Globus pallidus (tissue), 1 donor: ENCODE measurements around the gene SLC35E4.
"Not testable (repeated sequence)": the region's sequence is repeated elsewhere in the genome, so short reads cannot be mapped to it uniquely, and the experiment has no call there.

Source experiments
- DNase-seq: peaks from one replicate; pipeline ENCODE4 v3.0.0-alpha.2; 2015; ENCODE audit warnings: low spot score

Gene SLC35E4

DNA sequence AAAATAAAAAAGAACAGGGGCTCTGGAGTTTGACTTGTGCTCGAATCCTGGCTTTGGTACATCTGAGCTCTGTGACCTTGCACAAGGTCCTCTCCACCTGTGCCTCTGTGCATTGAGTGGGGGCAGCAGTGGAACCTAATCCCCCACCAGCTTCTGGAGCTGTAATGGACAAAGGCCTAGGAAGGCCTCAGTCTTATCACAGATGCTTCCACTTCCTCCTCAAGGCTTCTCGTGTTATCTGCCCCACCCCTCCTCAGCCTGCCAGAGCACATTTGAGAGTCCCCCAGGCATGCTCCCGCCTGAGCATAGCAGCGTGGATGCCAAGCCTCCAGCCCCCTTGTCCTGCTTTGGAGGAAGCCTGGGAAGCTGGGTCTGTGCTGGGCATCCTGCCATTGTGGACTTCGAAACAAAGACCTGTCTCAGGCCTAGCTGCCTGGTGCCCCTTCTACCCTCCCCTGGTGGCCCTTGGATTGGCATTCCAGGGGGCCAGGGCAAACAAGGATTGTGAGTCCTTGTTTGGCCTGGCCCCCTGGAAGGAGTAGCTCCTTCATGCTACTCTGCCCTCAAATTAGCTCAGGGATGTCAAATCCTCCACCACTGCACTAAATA is 15.0 kb downstream of the SLC35E4 start:
- DNase-seq: peak; percentile 88

DNA sequence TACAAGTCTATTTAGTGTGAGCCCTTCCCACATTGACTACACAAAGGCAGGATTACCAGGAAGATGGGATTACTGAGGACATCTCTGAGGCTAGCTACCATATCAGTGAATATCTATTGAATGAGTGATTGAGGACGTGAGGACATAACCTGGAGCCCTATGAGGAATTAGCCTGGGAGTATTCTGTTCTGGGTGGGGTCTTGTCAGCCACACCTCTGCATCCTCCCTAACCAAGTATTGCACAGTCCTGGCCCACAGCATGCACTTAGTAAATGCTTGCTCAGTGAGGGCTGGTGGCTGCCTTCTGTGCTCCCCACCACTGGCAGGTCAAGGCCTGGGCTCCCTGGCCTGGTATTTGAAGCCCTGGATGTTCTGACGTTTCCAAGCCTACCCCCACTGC is 17.3 kb downstream of the SLC35E4 start:
- DNase-seq: no peak

- no peak for DNase-seq
Observed at GRCh38 chr22:30654361-30654760, 18.8 kb downstream of the SLC35E4 start.

DNA sequence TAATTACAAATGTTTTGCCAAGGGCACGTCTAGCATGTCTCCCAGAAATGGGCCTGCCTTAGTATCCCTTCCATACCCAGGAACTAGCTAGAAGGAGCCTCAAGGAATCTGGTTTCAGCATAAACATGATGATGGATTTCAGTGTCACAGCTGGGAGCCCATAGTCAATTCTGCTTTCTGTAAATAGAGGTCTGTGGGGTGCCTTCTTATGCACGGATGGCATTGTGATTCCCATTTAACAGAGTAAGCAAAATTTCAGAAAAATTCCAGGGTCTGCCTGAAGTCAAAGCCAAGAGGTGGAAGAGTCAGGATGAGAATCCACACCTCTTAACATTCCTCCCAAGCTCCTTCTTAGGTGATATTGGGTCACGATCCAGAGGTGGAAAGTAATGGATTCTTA is 20.0 kb downstream of the SLC35E4 start:
- DNase-seq: no peak

- DNase-seq: no peak
Observed at GRCh38 chr22:30662040-30662439, 26.5 kb downstream of the SLC35E4 start.

- DNase-seq: no peak
Observed at GRCh38 chr22:30664798-30665197, 29.2 kb downstream of the SLC35E4 start.

DNA sequence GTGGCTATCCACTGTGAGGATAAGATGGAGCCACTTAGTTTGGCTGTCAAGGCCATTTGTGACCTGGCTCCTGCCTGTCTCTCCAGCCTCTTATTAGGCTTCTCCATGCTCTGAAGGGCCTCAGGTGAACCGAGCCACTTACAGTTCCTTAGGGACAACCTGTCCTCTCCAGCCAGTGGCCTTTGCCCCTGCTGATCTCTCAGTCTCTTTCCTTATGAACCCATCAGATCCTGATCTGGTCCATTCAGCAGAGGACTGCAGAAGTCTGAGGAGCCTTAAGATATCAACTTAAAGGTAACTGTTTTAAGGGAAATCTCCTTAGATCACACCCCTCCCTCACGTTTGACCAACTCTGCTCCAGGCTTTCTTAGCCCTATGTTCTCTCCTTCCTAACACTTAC is 29.7 kb downstream of the SLC35E4 start:
- DNase-seq: no peak

GRCh38 chr22:30665786-30666185 is 30.2 kb downstream of the SLC35E4 start:
- no peak for DNase-seq

- DNase-seq: no peak
Observed at GRCh38 chr22:30667107-30667493, 31.5 kb downstream of the SLC35E4 start.

- DNase-seq: peak; percentile 85
Observed at GRCh38 chr22:30667494-30668385, 32.2 kb downstream of the SLC35E4 start, which contains the start of gene DUSP18. DUSP18 (minus strand) TSS chr22:30667875; CDS start chr22:30664003, 3,872 bp downstream.

DNA sequence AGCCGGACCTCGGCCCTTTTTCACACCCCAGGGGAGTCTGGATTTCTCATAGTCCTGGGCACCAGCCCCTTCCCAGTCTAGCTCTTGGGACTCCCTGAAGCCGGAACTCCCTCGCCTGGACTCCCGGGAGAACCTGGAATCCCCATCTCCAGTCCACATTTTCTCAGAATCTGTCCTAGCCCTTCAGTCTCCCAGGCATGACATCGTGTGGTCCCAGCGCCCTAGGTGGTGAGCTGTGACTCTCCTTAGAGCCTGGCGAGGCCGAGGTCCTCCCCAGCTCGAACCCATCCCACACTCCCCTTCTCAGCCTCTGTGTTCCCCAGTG is 32.8 kb downstream of the SLC35E4 start:
- DNase-seq: no peak

DNA sequence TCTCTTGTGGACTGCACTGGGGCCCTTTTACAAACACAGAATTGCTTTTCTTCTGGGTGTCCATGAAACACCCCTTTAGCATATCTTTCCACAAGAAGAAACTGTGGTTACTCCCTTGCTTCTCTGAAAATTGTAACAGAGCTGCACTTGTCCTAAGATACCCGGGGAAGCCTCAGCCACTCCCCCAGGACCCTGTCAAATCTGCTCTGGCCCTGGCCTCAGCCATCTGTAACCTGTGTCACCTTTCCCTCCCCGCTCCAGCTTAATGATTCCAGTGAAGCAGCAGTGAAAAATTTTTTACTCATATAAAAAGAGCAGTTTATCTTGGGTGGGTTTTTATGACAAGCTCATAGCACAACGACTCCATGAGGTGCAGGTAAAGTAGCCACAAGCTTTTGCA is 35.5 kb downstream of the SLC35E4 start:
- DNase-seq: no peak

DNA sequence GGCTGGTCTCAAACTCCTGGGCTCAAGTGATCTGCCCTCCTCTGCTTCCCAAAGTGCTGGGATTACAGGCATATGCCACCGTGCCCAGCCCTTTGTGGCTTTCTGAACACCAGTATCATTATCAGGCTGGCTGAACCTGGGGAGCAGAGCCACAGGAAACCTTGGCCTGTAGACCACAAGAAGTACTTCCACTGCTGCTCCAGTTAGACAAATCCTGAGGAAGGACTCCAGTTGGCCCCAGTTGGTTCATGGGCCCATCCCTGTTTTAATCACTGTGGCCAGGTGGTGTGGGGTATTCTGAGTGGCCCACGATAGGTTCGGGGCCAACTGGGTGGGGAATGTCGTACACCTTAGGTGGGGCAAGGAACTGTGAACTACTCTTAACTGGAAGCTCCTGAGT is 37.6 kb downstream of the SLC35E4 start:
- no peak for DNase-seq

DNA sequence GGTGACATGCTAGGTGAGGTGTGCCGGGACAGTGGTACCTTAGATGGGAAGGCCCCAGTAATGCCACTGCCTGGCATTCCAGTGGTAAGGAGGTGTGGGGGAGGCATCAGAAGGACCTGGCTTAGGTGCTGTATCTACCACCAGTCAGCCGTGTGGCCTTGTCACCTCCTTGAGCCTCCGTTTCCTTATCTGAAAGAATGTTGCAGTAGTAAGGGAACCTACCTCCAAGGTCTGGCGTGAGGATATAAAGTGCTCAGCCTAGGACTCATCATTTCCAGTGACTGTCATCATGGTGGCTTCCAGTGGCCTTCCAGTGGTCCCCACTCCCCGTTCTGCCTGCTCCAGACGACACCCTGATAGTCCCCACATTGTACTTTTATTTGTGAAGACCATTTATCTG is 38.9 kb downstream of the SLC35E4 start:
- no peak for DNase-seq

DNA sequence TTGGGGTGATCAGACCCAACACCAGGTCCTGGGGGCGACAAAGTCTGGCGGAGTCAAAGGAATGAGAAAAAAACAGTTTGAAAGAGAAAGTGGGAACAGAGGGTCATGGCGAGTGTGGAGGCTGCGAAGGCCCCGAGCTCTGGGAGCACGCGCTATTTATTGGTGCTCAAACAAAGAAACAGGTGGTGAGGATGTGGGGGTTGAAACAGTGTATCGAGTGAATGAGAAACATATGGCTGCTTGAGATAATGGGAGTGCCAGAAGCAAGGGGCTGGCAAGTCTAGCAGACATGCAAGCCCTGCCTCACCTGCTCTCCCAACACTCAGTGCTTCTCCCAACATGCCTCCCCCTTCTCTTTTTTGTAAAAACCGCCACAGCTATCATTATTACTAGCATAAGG is 39.9 kb downstream of the SLC35E4 start:
- no peak for DNase-seq

- DNase-seq: not testable (repeated sequence)
Observed at GRCh38 chr22:30676565-30676964, 41.0 kb downstream of the SLC35E4 start.

DNA sequence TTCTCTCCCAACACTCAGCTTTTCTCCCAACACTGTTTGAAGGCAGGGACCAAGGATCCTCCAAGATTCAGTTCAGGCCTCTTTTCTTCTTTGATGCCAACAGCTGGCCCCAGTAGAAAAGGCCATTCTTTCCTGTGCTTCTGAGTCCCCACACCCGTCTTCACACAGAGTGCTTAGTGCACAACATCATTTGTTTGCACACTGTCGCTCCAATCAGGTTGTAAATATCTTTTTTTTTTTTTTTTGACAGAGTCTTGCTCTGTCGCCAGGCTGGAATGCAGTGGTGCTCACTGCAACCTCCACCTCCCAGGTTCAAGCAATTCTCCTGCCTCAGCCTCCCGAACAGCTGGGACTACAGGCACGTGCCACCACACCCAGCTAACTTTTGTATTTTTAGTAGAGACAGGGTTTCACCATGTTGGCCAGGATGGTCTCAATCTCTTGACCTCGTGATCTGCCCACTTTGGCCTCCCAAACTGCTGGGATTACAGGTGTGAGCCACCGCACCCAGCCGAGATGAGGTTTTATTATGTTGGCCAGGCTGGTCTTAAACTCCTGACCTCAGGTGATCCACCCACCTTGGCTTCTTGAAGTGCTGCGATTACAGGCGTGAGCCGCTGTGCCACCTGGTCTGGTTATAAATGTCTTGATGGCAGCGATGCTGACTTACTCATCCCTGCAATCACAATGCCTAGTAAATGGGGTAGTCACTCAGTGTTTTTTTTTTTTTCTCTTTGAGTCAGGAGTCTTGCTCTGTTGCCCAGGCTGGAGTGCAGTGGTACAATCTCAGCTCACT is 44.5 kb downstream of the SLC35E4 start:
- DNase-seq: not testable (repeated sequence)

DNA sequence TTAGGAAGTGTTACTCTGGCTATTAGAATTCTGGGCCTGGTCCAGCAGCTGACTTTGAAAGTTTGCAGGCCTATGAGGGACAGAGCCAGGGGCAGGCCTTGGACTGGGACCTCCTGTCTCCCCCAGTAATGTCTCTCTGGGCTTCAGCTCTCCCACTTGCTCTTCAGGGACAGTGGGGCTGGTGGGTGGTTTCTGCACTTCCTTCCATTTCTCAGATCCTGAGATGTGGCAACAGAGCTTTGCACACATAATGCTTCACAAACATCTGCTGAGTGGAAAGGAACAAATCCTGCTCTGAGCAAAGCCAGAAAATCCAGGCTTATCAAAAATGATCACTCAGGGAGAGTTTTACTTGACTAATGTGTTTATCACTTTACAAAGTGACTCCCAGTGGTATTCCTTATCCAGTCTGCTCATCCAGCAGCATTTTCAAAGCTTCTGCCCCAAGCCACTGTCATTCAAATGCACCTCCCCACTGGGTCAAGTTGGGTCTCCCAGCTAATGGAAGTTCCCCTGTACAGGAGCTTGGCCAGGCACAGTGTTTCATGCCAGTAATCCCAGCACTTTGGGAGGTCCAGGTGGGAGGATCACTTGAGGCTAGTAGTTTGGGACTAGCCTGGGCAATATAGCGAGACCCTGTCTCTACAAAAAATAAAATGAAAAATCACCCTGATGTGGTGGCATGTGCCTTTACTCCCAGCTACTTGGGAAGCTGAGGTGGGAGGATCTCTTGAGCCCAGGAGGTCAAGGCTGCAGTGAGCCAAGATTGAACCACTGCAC is 45.6 kb downstream of the SLC35E4 start:
- no peak for DNase-seq

- no peak for DNase-seq
Observed at GRCh38 chr22:30681831-30682230, 46.2 kb downstream of the SLC35E4 start.

DNA sequence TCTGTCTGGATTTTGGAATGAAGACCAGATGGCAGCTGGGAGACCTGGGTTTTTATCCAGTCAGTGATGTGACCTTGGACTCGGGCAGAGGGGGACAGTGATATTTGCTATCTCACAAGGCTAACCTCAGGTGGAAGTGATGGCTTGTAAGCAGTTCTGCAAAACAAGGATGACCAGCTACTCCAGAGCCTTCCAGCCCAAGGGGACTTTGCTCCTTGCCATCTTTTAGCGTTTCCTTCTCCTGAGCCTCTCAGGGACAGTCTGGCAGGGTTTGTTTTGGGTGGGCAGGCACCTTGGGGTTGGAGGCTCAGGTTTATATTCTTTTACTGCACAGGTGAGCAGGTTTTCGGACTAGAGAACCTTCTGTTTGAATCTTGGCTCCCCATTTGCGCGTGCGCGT is 49.6 kb downstream of the SLC35E4 start:
- DNase-seq: no peak

DNA sequence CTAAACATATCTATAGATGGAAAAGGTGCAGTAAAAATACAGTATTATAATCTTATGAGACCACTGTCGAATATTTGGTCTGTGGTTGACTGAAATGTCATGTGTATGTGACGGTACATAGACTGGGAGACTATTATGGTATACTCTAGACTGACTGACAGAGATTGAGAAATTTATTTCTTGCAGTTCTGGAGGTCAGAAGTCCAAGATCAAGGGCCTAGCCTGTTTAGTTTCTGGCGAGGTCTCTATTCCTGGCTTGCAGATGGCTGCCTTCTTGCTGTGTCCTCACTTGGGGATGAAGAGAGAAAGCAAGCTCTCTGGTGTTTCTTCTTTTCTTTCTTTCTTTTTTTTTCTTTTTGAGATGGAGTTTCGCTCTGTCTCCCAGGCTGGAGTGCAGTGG is 51.8 kb downstream of the SLC35E4 start:
- DNase-seq: no peak

DNA sequence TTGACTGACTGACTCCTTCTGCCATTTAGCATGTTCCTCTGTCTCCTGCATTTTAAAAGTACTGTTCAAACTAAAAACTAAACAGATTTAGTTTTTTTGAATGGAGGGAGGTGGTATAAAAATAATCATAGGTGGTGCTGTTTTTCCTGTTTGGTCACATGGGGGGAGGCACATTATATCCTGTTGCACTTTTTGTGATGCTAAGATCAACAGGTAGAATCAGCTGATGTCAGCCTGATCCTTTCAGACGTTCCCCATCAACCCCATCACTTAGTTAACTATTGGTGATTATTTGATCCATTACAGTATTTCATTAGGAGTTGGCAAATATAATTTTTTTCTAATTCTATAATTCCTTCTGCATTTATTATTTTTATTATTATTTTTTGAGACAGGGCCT is 54.0 kb downstream of the SLC35E4 start:
- no peak for DNase-seq
